HCT116 (cell line): Measurements from ENCODE around the gene NPSR1.

ENCODE experiments used
- CEBPB ChIP-seq: IDR thresholded peaks from 2 replicates; pipeline ENCODE4 v1.6.1; 2012; ENCODE audit warnings: low read depth
- EGR1 ChIP-seq: IDR thresholded peaks from 2 replicates; pipeline ENCODE4 v1.6.1; 2012; ENCODE audit warnings: low read depth
- EZH2 ChIP-seq: fragments of 200-600 bp; sonication (generic); IDR thresholded peaks from 2 replicates; pipeline ENCODE4 v1.6.1; 2017; ENCODE audit warnings: antibody characterized with exemption, mixed run types
- EZH2phosphoT487 ChIP-seq: fragments of 200-600 bp; IDR thresholded peaks from 2 replicates; pipeline ENCODE4 v1.6.1; 2018; ENCODE audit warnings: antibody characterized with exemption, borderline replicate concordance
- FOSL1 ChIP-seq: IDR thresholded peaks from 2 replicates; pipeline ENCODE4 v1.6.1; 2012; ENCODE audit warnings: low read depth
- POLR2AphosphoS5 ChIP-seq: IDR thresholded peaks from 2 replicates; pipeline ENCODE4 v1.6.1; 2011; ENCODE audit warnings: mild to moderate bottlenecking, low read depth, low read length, moderate library complexity
- SIN3A ChIP-seq: IDR thresholded peaks from 2 replicates; pipeline ENCODE4 v1.6.1; 2012; ENCODE audit warnings: low read depth
- SP1 ChIP-seq: IDR thresholded peaks from 2 replicates; pipeline ENCODE4 v1.6.1; 2012; ENCODE audit warnings: low read depth
- YY1 ChIP-seq: IDR thresholded peaks from 2 replicates; pipeline ENCODE4 v1.6.1; 2011; ENCODE audit warnings: low read length, low read depth, moderate library complexity, mild to moderate bottlenecking; ENCODE audit not compliant: insufficient replicate concordance; ENCODE audit errors: extremely low read depth
- TF ChIP-seq, protein P1 (sequence below), 3 experiments: fragments of 200-600 bp in 1 of 3; sonication (generic) in 1 of 3; IDR thresholded peaks in 2 of 3; conservative IDR thresholded peaks in 1 of 3; 2 replicates each; pipeline ENCODE4 v1.5.1; 2012 to 2017; ENCODE audit warnings: low read depth in 2 of 3, low read length in 2 of 3, antibody characterized with exemption in 1 of 3, borderline replicate concordance in 1 of 3, control low read depth in 1 of 3, mild to moderate bottlenecking in 1 of 3, mixed read lengths in 1 of 3, mixed run types in 1 of 3, moderate library complexity in 1 of 3; ENCODE audit not compliant: insufficient read depth in 1 of 3

DNA sequence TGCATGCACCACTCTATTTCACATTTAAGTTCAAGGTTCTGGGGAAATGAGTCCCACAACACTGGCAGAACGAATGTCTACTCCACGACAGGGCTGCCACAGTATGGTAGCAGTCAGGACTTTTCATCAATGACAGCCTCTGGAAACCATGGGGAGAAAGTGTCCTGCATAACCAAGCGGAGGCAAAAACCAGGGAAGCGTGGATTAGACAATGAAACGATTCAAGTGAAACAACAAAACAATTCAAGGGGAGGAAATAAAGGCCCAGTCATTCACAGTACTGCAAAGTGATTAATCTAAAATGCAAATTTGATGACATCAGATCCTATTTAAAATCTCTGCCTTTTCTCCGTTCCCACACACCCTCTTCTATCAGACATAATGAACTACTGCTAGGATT, 211.0 kb downstream of the NPSR1 start:
- TF ChIP-seq SIN3A, result no peak
- TF ChIP-seq EGR1, result no peak
- TF ChIP-seq YY1, result no peak
- TF ChIP-seq, protein P1, sequence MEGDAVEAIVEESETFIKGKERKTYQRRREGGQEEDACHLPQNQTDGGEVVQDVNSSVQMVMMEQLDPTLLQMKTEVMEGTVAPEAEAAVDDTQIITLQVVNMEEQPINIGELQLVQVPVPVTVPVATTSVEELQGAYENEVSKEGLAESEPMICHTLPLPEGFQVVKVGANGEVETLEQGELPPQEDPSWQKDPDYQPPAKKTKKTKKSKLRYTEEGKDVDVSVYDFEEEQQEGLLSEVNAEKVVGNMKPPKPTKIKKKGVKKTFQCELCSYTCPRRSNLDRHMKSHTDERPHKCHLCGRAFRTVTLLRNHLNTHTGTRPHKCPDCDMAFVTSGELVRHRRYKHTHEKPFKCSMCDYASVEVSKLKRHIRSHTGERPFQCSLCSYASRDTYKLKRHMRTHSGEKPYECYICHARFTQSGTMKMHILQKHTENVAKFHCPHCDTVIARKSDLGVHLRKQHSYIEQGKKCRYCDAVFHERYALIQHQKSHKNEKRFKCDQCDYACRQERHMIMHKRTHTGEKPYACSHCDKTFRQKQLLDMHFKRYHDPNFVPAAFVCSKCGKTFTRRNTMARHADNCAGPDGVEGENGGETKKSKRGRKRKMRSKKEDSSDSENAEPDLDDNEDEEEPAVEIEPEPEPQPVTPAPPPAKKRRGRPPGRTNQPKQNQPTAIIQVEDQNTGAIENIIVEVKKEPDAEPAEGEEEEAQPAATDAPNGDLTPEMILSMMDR (IDR thresholded peaks at IDR 0.05 in 2 of 3, conservative IDR thresholded peaks at IDR 0.05 in 1 of 3; ENCODE audit: borderline replicate concordance in 1 of 3, insufficient read depth in 1 of 3, low read depth in 2 of 3, low read length in 2 of 3), result no peak
- no peak for TF ChIP-seq POLR2AphosphoS5
- TF ChIP-seq SP1, result no peak
- no peak for TF ChIP-seq EZH2
- no peak for TF ChIP-seq CEBPB
- no peak for TF ChIP-seq FOSL1
- no peak for TF ChIP-seq EZH2phosphoT487
